ENCODE data around the gene TMEM254.
"Not testable (repeated sequence)": the region's sequence is repeated elsewhere in the genome, so short reads cannot be mapped to it uniquely, and the experiment has no call there.

TMEM254 gene

GRCh38 chr10:80122746-80123145 is 44.3 kb downstream of the TMEM254 start:
- no peak overlapping the region for H3K4me3 ChIP-seq (ENCODE audit: low read length)
- DNase-seq (ENCODE audit: low read depth, low spot score): no peak

GRCh38 chr10:80126876-80127275 is 48.4 kb downstream of the TMEM254 start:
- no peak for DNase-seq (ENCODE audit: low read depth, low spot score)

GRCh38 chr10:80131499-80131901 is 53.0 kb downstream of the TMEM254 start:
- no peak for DNase-seq (ENCODE audit: low read depth, low spot score)
- H3K4me3 ChIP-seq (ENCODE audit: low read length): no peak overlapping the region

More at GRCh38 chr10:80126876-80127275, 48.4 kb downstream of the TMEM254 start:
- no peak overlapping the region for H3K4me3 ChIP-seq (ENCODE audit: low read length)

GRCh38 chr10:80132299-80133139 is 54.1 kb downstream of the TMEM254 start, which contains the start of gene PLAC9:
Gene PLAC9 (plus strand): TSS chr10:80132730. CDS start chr10:80132763, 33 bp downstream.
- no peak for DNase-seq (ENCODE audit: low read depth, low spot score)
- H3K4me3 ChIP-seq (ENCODE audit: low read length): no peak within 1 kb of the TSS

GRCh38 chr10:80133206-80133605 is 54.7 kb downstream of the TMEM254 start:
- DNase-seq (ENCODE audit: low read depth, low spot score): no peak
- no peak overlapping the region for H3K4me3 ChIP-seq (ENCODE audit: low read length)

GRCh38 chr10:80133687-80134086 is 55.2 kb downstream of the TMEM254 start:
- DNase-seq (ENCODE audit: low read depth, low spot score); H3K4me3 ChIP-seq (ENCODE audit: low read length): not testable (repeated sequence)

- no peak overlapping the region for H3K4me3 ChIP-seq (ENCODE audit: low read length)
- no peak for DNase-seq (ENCODE audit: low read depth, low spot score)
Measured at GRCh38 chr10:80136134-80136571, 57.7 kb downstream of the TMEM254 start.

- H3K4me3 ChIP-seq (ENCODE audit: low read length): no peak overlapping the region
Measured at GRCh38 chr10:80137031-80137862, 58.8 kb downstream of the TMEM254 start.

GRCh38 chr10:80137920-80138319 is 59.5 kb downstream of the TMEM254 start:
- no peak overlapping the region for H3K4me3 ChIP-seq (ENCODE audit: low read length)
- DNase-seq (ENCODE audit: low read depth, low spot score): no peak

More at GRCh38 chr10:80137031-80137862, 58.8 kb downstream of the TMEM254 start:
- no peak for DNase-seq (ENCODE audit: low read depth, low spot score)

GRCh38 chr10:80139265-80139664 is 60.8 kb downstream of the TMEM254 start:
- H3K4me3 ChIP-seq (ENCODE audit: low read length): no peak overlapping the region
- DNase-seq (ENCODE audit: low read depth, low spot score): no peak

GRCh38 chr10:80140251-80140650 is 61.8 kb downstream of the TMEM254 start:
- H3K4me3 ChIP-seq (ENCODE audit: low read length): no peak overlapping the region
- DNase-seq (ENCODE audit: low read depth, low spot score): no peak

GRCh38 chr10:80141696-80142460 is 63.4 kb downstream of the TMEM254 start:
- DNase-seq (ENCODE audit: low read depth, low spot score): no peak
- no peak overlapping the region for H3K4me3 ChIP-seq (ENCODE audit: low read length)

Measured in Jurkat, Clone E6-1 (cell line).